ENCODE results near the gene PAK6. TPM values are rescaled to one million over a fixed set of nuclear protein-coding genes. Genes with fewer than 3 reads are reported as not detected.

PAK6 gene
- total and polyA plus RNA-seq, 2 experiments from 2014 or later, result 2.4 to 20.0 TPM

GRCh38 chr15:40317580-40317979 lies 78.7 kb downstream of the PAK6 start:
- TF ChIP-seq, protein P1, sequence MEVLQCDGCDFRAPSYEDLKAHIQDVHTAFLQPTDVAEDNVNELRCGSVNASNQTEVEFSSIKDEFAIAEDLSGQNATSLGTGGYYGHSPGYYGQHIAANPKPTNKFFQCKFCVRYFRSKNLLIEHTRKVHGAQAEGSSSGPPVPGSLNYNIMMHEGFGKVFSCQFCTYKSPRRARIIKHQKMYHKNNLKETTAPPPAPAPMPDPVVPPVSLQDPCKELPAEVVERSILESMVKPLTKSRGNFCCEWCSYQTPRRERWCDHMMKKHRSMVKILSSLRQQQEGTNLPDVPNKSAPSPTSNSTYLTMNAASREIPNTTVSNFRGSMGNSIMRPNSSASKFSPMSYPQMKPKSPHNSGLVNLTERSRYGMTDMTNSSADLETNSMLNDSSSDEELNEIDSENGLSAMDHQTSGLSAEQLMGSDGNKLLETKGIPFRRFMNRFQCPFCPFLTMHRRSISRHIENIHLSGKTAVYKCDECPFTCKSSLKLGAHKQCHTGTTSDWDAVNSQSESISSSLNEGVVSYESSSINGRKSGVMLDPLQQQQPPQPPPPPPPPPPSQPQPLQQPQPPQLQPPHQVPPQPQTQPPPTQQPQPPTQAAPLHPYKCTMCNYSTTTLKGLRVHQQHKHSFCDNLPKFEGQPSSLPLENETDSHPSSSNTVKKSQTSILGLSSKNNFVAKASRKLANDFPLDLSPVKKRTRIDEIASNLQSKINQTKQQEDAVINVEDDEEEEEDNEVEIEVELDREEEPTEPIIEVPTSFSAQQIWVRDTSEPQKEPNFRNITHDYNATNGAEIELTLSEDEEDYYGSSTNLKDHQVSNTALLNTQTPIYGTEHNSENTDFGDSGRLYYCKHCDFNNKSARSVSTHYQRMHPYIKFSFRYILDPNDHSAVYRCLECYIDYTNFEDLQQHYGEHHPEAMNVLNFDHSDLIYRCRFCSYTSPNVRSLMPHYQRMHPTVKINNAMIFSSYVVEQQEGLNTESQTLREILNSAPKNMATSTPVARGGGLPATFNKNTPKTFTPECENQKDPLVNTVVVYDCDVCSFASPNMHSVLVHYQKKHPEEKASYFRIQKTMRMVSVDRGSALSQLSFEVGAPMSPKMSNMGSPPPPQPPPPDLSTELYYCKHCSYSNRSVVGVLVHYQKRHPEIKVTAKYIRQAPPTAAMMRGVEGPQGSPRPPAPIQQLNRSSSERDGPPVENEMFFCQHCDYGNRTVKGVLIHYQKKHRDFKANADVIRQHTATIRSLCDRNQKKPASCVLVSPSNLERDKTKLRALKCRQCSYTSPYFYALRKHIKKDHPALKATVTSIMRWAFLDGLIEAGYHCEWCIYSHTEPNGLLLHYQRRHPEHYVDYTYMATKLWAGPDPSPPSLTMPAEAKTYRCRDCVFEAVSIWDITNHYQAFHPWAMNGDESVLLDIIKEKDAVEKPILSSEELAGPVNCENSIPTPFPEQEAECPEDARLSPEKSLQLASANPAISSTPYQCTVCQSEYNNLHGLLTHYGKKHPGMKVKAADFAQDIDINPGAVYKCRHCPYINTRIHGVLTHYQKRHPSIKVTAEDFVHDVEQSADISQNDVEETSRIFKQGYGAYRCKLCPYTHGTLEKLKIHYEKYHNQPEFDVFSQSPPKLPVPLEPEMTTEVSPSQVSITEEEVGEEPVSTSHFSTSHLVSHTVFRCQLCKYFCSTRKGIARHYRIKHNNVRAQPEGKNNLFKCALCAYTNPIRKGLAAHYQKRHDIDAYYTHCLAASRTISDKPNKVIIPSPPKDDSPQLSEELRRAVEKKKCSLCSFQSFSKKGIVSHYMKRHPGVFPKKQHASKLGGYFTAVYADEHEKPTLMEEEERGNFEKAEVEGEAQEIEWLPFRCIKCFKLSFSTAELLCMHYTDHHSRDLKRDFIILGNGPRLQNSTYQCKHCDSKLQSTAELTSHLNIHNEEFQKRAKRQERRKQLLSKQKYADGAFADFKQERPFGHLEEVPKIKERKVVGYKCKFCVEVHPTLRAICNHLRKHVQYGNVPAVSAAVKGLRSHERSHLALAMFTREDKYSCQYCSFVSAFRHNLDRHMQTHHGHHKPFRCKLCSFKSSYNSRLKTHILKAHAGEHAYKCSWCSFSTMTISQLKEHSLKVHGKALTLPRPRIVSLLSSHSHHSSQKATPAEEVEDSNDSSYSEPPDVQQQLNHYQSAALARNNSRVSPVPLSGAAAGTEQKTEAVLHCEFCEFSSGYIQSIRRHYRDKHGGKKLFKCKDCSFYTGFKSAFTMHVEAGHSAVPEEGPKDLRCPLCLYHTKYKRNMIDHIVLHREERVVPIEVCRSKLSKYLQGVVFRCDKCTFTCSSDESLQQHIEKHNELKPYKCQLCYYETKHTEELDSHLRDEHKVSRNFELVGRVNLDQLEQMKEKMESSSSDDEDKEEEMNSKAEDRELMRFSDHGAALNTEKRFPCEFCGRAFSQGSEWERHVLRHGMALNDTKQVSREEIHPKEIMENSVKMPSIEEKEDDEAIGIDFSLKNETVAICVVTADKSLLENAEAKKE (CRISPR knock-in tag; IDR thresholded peaks at IDR 0.05), result no peak
- TF ChIP-seq CREB1 (CRISPR knock-in tag; IDR thresholded peaks at IDR 0.05; ENCODE audit: low read depth) (no peak), EZH2 (IDR thresholded peaks at IDR 0.05; ENCODE audit: low read depth, unreplicated experiment) (no peak), ZNF114 (CRISPR knock-in tag; IDR thresholded peaks at IDR 0.05) (no peak), JUNB (IDR thresholded peaks at IDR 0.05; ENCODE audit: unreplicated experiment) (no peak), ETS1 (IDR thresholded peaks at IDR 0.05) (no peak), NANOG (IDR thresholded peaks at IDR 0.05; ENCODE audit: borderline replicate concordance) (no peak), EZH2phosphoT487 (IDR thresholded peaks at IDR 0.05; ENCODE audit: unreplicated experiment) (no peak), STAT1 (IDR thresholded peaks at IDR 0.05; ENCODE audit: unreplicated experiment) (no peak)
- H3K27me3 ChIP-seq (ENCODE audit: insufficient read depth), result peaks cover 15% of the 10 kb centered on the region
- H3F3A ChIP-seq (replicated peaks; ENCODE audit: low read depth), result 0 out of 2 replicates have a peak, but pooled peaks cover 3% of the 10 kb centered on the region
- H3K79me2 ChIP-seq (replicated peaks; ENCODE audit: insufficient read depth), result no peaks in the 10 kb centered on the region
- H3K4me1 ChIP-seq (ENCODE audit: insufficient read depth), result peaks cover 13% of the 10 kb centered on the region
- DNase-seq (ENCODE audit: low spot score), result no peak
- H3K27ac ChIP-seq (ENCODE audit: low read depth), result no peak overlapping the region
- H3K27ac Mint-ChIP-seq, result no peak overlapping the region
- peaks cover 19% of the 10 kb centered on the region for H3K27me3 Mint-ChIP-seq (ENCODE audit: insufficient read depth, low read depth, poor library complexity)
- no peaks in the 10 kb centered on the region for H4K20me1 ChIP-seq (replicated peaks; ENCODE audit: insufficient read depth)
- no peaks in the 10 kb centered on the region for H3K36me3 Mint-ChIP-seq (ENCODE audit: low read depth)
- no peak overlapping the region for H3K4me3 ChIP-seq
- no peak overlapping the region for H2AFZ ChIP-seq
- no peaks in the 10 kb centered on the region for H3K36me3 ChIP-seq (ENCODE audit: insufficient read depth)
- H3K4me1 Mint-ChIP-seq, result peaks cover 19% of the 10 kb centered on the region
- no peak overlapping the region for H3K4me2 ChIP-seq
- no peak for ATAC-seq
- H3K4me3 Mint-ChIP-seq, result no peak overlapping the region
- no peaks in the 10 kb centered on the region; the same call in 2 of the 3 replicates for H3K9me3 Mint-ChIP-seq
- 0 out of 2 replicates have a peak, but pooled peaks cover 8% of the 10 kb centered on the region for H3K9me2 ChIP-seq (ENCODE audit: insufficient read depth)

All from GM23338 (cell line).